ENCODE measurements around the gene TRIM67. TPM values are rescaled to one million over a fixed set of nuclear protein-coding genes. Genes with fewer than 3 reads are reported as not detected.

TRIM67 gene
- total and polyA plus RNA-seq, 2 experiments from 2014 or later, result 0.13 TPM; not detected in 1

- DNase-seq (ENCODE audit: low spot score), result peak; percentile 26
- H2AFZ ChIP-seq, result no peak overlapping the region
- H3K9me2 ChIP-seq (replicated peaks; ENCODE audit: insufficient read depth), result no peaks in the 10 kb centered on the region
- no peaks in the 10 kb centered on the region for H3K79me2 ChIP-seq
- no peak overlapping the region for H3K4me2 ChIP-seq
- no peaks in the 10 kb centered on the region for H4K20me1 ChIP-seq (ENCODE audit: insufficient read depth, poor library complexity, severe bottlenecking)
- H3K4me1 ChIP-seq (ENCODE audit: insufficient read depth), result no peaks in the 10 kb centered on the region
- peak overlapping the region; percentile 53 for H3K27ac ChIP-seq
- no peak for TF ChIP-seq EZH2 (IDR thresholded peaks at IDR 0.05; ENCODE audit: borderline replicate concordance)
- no peak for TF ChIP-seq CTCF (IDR thresholded peaks at IDR 0.05; ENCODE audit: poor library complexity)
- no peak for TF ChIP-seq EZH2phosphoT487 (IDR thresholded peaks at IDR 0.05; ENCODE audit: low read depth, severe bottlenecking, unreplicated experiment)
- no peak overlapping the region for H3K4me3 ChIP-seq
- no peaks in the 10 kb centered on the region for H3K27me3 ChIP-seq
- no peaks in the 10 kb centered on the region for H3K9me3 ChIP-seq (ENCODE audit: low read depth)
- 68% methylated on average over 8 of the region's 8 CpGs for WGBS (ENCODE audit: low lambda C conversion rate, missing lambda C conversion rate)
- no peaks in the 10 kb centered on the region for H3K36me3 ChIP-seq (replicated peaks; ENCODE audit: insufficient read depth, low read depth)
These were observed 21.9 kb upstream of the TRIM67 start for GRCh38 chr1:231139659-231140654.

GRCh38 chr1:231144416-231145193, 17.3 kb upstream of the TRIM67 start:
- H4K20me1 ChIP-seq (ENCODE audit: insufficient read depth, poor library complexity, severe bottlenecking), result no peaks in the 10 kb centered on the region

GRCh38 chr1:231147896-231148295, 14.0 kb upstream of the TRIM67 start:
- no peaks in the 10 kb centered on the region for H3K36me3 ChIP-seq (replicated peaks; ENCODE audit: insufficient read depth, low read depth)
- H3K27ac ChIP-seq, result no peak overlapping the region
- H3K27me3 ChIP-seq, result no peaks in the 10 kb centered on the region
- no peaks in the 10 kb centered on the region for H3K4me1 ChIP-seq (ENCODE audit: insufficient read depth)
- whole genome bisulfite sequencing (ENCODE audit: low lambda C conversion rate, missing lambda C conversion rate), result 81% methylated on average over 3 of the region's 3 CpGs
- TF ChIP-seq EZH2phosphoT487 (IDR thresholded peaks at IDR 0.05; ENCODE audit: low read depth, severe bottlenecking, unreplicated experiment) (no peak), EZH2 (IDR thresholded peaks at IDR 0.05; ENCODE audit: borderline replicate concordance) (no peak), CTCF (IDR thresholded peaks at IDR 0.05; ENCODE audit: poor library complexity) (no peak)
- H3K9me2 ChIP-seq (replicated peaks; ENCODE audit: insufficient read depth), result no peaks in the 10 kb centered on the region
- H3K4me2 ChIP-seq, result no peak overlapping the region
- H2AFZ ChIP-seq, result no peak overlapping the region
- H3K79me2 ChIP-seq, result no peaks in the 10 kb centered on the region
- DNase-seq (ENCODE audit: low spot score), result no peak
- H4K20me1 ChIP-seq (ENCODE audit: insufficient read depth, poor library complexity, severe bottlenecking), result no peaks in the 10 kb centered on the region
- no peak overlapping the region for H3K4me3 ChIP-seq
- no peaks in the 10 kb centered on the region for H3K9me3 ChIP-seq (ENCODE audit: low read depth)

More at GRCh38 chr1:231144416-231145193, 17.3 kb upstream of the TRIM67 start:
- no peaks in the 10 kb centered on the region for H3K79me2 ChIP-seq
- no peak overlapping the region for H3K4me3 ChIP-seq
- 84% methylated on average over 7 of the region's 7 CpGs for WGBS (ENCODE audit: low lambda C conversion rate, missing lambda C conversion rate)
- no peak overlapping the region for H3K4me2 ChIP-seq
- no peak overlapping the region for H3K27ac ChIP-seq
- no peaks in the 10 kb centered on the region for H3K36me3 ChIP-seq (replicated peaks; ENCODE audit: insufficient read depth, low read depth)
- no peak for TF ChIP-seq EZH2phosphoT487 (IDR thresholded peaks at IDR 0.05; ENCODE audit: low read depth, severe bottlenecking, unreplicated experiment)
- TF ChIP-seq EZH2 (IDR thresholded peaks at IDR 0.05; ENCODE audit: borderline replicate concordance), result no peak
- TF ChIP-seq CTCF (IDR thresholded peaks at IDR 0.05; ENCODE audit: poor library complexity), result no peak
- H3K9me3 ChIP-seq (ENCODE audit: low read depth), result no peaks in the 10 kb centered on the region
- no peak for DNase-seq (ENCODE audit: low spot score)
- no peaks in the 10 kb centered on the region for H3K27me3 ChIP-seq
- no peaks in the 10 kb centered on the region for H3K4me1 ChIP-seq (ENCODE audit: insufficient read depth)
- H3K9me2 ChIP-seq (replicated peaks; ENCODE audit: insufficient read depth), result no peaks in the 10 kb centered on the region
- H2AFZ ChIP-seq, result no peak overlapping the region

Measured in hepatocyte (in vitro differentiated cells).